NB4 (cell line): ENCODE data around the gene LPAR1.
"Not testable (repeated sequence)": the region's sequence is repeated elsewhere in the genome, so short reads cannot be mapped to it uniquely, and the experiment has no call there.

ENCODE experiments used
- DNase-seq: peaks from one replicate; pipeline ENCODE4 v3.0.0; 2010; ENCODE audit warnings: low read depth
- H3K4me3 ChIP-seq: one replicate; pipeline ENCODE4 v1.5.1; 2011; ENCODE audit warnings: mild to moderate bottlenecking, low read depth, low read length, moderate library complexity
- MAX ChIP-seq: IDR thresholded peaks from 2 replicates; pipeline ENCODE4 v1.6.1; 2011; ENCODE audit warnings: low read depth, low read length
- MYC ChIP-seq: IDR thresholded peaks from 2 replicates; pipeline ENCODE4 v1.6.1; 2011; ENCODE audit warnings: low read depth, low read length
- POLR2A ChIP-seq: IDR thresholded peaks from 2 replicates; pipeline ENCODE4 v1.6.1; 2011; ENCODE audit warnings: mild to moderate bottlenecking; ENCODE audit not compliant: insufficient read length; ENCODE audit errors: extremely low read depth
- TF ChIP-seq, protein P1 (sequence below): IDR thresholded peaks from one replicate; pipeline ENCODE4 v1.5.1; 2012; ENCODE audit warnings: low read depth, low read length

Gene LPAR1

DNA sequence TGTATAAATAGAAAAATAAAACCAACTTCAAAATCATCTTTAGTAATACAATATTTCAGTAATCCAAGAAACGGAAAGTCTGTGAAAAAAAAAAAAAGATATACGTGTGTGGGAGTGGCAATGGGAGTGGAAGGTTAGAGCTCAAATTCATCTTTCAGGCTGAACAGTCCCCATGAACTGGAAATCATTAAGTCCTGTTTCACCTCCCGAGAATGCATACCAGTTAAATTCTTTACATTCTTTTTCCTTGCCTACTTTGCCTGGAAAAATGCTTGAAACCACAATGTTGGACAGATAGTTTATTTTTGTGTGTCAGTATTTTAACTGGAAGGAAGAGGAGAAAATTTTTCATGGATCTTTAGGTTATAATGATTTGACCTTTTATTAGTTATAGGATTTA lies 202.9 kb downstream of the LPAR1 start:
- no peak for DNase-seq
- TF ChIP-seq MYC, result no peak
- TF ChIP-seq MAX, result no peak
- TF ChIP-seq POLR2A, result no peak
- TF ChIP-seq, protein P1, sequence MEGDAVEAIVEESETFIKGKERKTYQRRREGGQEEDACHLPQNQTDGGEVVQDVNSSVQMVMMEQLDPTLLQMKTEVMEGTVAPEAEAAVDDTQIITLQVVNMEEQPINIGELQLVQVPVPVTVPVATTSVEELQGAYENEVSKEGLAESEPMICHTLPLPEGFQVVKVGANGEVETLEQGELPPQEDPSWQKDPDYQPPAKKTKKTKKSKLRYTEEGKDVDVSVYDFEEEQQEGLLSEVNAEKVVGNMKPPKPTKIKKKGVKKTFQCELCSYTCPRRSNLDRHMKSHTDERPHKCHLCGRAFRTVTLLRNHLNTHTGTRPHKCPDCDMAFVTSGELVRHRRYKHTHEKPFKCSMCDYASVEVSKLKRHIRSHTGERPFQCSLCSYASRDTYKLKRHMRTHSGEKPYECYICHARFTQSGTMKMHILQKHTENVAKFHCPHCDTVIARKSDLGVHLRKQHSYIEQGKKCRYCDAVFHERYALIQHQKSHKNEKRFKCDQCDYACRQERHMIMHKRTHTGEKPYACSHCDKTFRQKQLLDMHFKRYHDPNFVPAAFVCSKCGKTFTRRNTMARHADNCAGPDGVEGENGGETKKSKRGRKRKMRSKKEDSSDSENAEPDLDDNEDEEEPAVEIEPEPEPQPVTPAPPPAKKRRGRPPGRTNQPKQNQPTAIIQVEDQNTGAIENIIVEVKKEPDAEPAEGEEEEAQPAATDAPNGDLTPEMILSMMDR, result no peak
- no peak overlapping the region for H3K4me3 ChIP-seq

GRCh38 chr9:110832926-110833325 lies 205.3 kb downstream of the LPAR1 start:
- no peak for DNase-seq
- no peak overlapping the region for H3K4me3 ChIP-seq
- TF ChIP-seq MYC (no peak), POLR2A (no peak), MAX (no peak)
- TF ChIP-seq, protein P1, result no peak

GRCh38 chr9:110830495-110830894 lies 207.8 kb downstream of the LPAR1 start:
- no peak overlapping the region for H3K4me3 ChIP-seq
- DNase-seq, result no peak
- no peak for TF ChIP-seq MYC
- no peak for TF ChIP-seq MAX
- TF ChIP-seq POLR2A, result no peak
- TF ChIP-seq, protein P1, result no peak

DNA sequence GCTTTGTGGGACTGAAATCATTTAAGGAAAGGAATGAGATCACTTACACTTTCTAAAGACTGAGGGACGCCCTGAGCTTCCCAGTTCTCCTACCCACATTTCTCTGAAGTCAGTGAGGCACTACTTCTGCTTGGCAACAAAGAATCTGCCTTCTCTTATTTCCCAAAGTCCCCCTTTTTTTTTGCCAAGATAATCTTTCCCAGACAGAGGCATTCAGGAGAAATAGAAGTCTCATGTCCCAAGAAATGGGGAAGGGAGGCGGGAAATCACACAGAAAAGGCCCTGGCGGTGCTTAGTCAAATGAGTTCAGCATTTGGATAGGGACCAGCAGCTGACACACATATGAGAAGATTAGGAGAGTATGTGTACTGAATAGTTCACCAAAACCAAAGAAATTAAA lies 210.0 kb downstream of the LPAR1 start:
- no peak overlapping the region for H3K4me3 ChIP-seq
- TF ChIP-seq POLR2A (no peak), MYC (no peak), MAX (no peak)
- TF ChIP-seq, protein P1, result no peak

GRCh38 chr9:110826400-110826799 lies 211.9 kb downstream of the LPAR1 start:
- not testable (repeated sequence) for DNase-seq

More for the DNA sequence above, 210.0 kb downstream of the LPAR1 start:
- DNase-seq, result no peak

DNA sequence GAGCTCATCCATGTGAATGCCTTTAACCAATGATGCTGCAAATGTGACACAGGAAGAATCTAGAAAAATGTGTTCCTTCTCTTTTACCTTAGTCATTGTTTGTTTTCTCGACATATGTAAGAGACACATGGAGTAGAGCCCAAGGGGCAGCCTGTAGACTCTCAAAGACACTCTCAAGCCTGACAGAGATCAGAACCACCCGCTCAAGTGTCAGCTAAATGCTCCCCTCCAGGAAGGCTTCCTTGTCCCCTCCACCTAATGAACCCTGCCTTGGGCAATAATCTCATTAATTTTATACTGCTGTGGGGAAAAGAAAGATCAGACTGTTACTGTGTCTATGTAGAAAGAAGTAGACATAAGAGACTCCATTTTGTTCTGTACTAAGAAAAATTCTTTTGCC lies 212.3 kb downstream of the LPAR1 start:
- TF ChIP-seq MAX, result no peak
- TF ChIP-seq POLR2A, result no peak
- no peak for TF ChIP-seq MYC
- TF ChIP-seq, protein P1, result no peak
- DNase-seq, result no peak
- H3K4me3 ChIP-seq, result no peak overlapping the region

More at GRCh38 chr9:110826400-110826799, 211.9 kb downstream of the LPAR1 start:
- not testable (repeated sequence) for H3K4me3 ChIP-seq

- DNase-seq, H3K4me3 ChIP-seq: not testable (repeated sequence)
Observed at GRCh38 chr9:110825129-110825528, 213.1 kb downstream of the LPAR1 start.
